Measurements from ENCODE around the gene SUN3.

The SUN3 gene

GRCh38 chr7:48048113-48048512 is 19.2 kb upstream of the SUN3 start:
- no peaks in the 10 kb centered on the region for H3K9me3 ChIP-seq

GRCh38 chr7:48046458-48046857 is 17.6 kb upstream of the SUN3 start:
- H3K27ac ChIP-seq, result no peak overlapping the region
- no peak for TF ChIP-seq CTCF (IDR thresholded peaks at IDR 0.05)
- H3K36me3 ChIP-seq, result no peaks in the 10 kb centered on the region
- H3K9me3 ChIP-seq, result no peaks in the 10 kb centered on the region
- no peaks in the 10 kb centered on the region for H3K4me1 ChIP-seq (ENCODE audit: control insufficient read depth in 1 of 2, insufficient read depth in 1 of 2, low read depth in 1 of 2, low read length in 1 of 2)
- no peak overlapping the region for H3K4me3 ChIP-seq (ENCODE audit: low read depth in 1 of 2, low read length in 1 of 2)
- H3K27me3 ChIP-seq, result peaks cover 12% of the 10 kb centered on the region

More at GRCh38 chr7:48048113-48048512, 19.2 kb upstream of the SUN3 start:
- no peak overlapping the region for H3K4me3 ChIP-seq (ENCODE audit: low read depth in 1 of 2, low read length in 1 of 2)
- H3K27ac ChIP-seq, result no peak overlapping the region
- TF ChIP-seq CTCF (IDR thresholded peaks at IDR 0.05), result no peak
- H3K4me1 ChIP-seq (ENCODE audit: control insufficient read depth in 1 of 2, insufficient read depth in 1 of 2, low read depth in 1 of 2, low read length in 1 of 2), result no peaks in the 10 kb centered on the region
- H3K36me3 ChIP-seq, result no peaks in the 10 kb centered on the region
- peaks cover 12% of the 10 kb centered on the region for H3K27me3 ChIP-seq

GRCh38 chr7:48045195-48045765 is 16.4 kb upstream of the SUN3 start:
- no peak overlapping the region for H3K4me3 ChIP-seq (ENCODE audit: low read depth in 1 of 2, low read length in 1 of 2)
- no peaks in the 10 kb centered on the region for H3K36me3 ChIP-seq
- peaks cover 12% of the 10 kb centered on the region for H3K27me3 ChIP-seq
- H3K4me1 ChIP-seq (ENCODE audit: control insufficient read depth in 1 of 2, insufficient read depth in 1 of 2, low read depth in 1 of 2, low read length in 1 of 2), result no peaks in the 10 kb centered on the region
- TF ChIP-seq CTCF (IDR thresholded peaks at IDR 0.05), result no peak
- no peak overlapping the region for H3K27ac ChIP-seq
- no peaks in the 10 kb centered on the region for H3K9me3 ChIP-seq

GRCh38 chr7:48042636-48043035 is 13.7 kb upstream of the SUN3 start:
- no peak for TF ChIP-seq CTCF (IDR thresholded peaks at IDR 0.05)
- Histone ChIP-seq H3K27ac (no peak overlapping the region), H3K9me3 (no peaks in the 10 kb centered on the region), H3K4me1 (ENCODE audit: control insufficient read depth in 1 of 2, insufficient read depth in 1 of 2, low read depth in 1 of 2, low read length in 1 of 2) (no peaks in the 10 kb centered on the region), H3K4me3 (ENCODE audit: low read depth in 1 of 2, low read length in 1 of 2) (no peak overlapping the region), H3K27me3 (peaks cover 29% of the 10 kb centered on the region), H3K36me3 (no peaks in the 10 kb centered on the region)

- Histone ChIP-seq H3K36me3 (no peaks in the 10 kb centered on the region), H3K9me3 (no peaks in the 10 kb centered on the region), H3K27ac (no peak overlapping the region), H3K4me3 (ENCODE audit: low read depth in 1 of 2, low read length in 1 of 2) (no peak overlapping the region), H3K27me3 (peaks cover 31% of the 10 kb centered on the region), H3K4me1 (ENCODE audit: control insufficient read depth in 1 of 2, insufficient read depth in 1 of 2, low read depth in 1 of 2, low read length in 1 of 2) (no peaks in the 10 kb centered on the region)
- no peak for TF ChIP-seq CTCF (IDR thresholded peaks at IDR 0.05)
Observed at GRCh38 chr7:48042216-48042615, 13.3 kb upstream of the SUN3 start.

GRCh38 chr7:48041653-48041970 is 12.7 kb upstream of the SUN3 start:
- H3K4me1 ChIP-seq (ENCODE audit: control insufficient read depth in 1 of 2, insufficient read depth in 1 of 2, low read depth in 1 of 2, low read length in 1 of 2), result no peaks in the 10 kb centered on the region
- peaks cover 31% of the 10 kb centered on the region for H3K27me3 ChIP-seq
- H3K36me3 ChIP-seq, result no peaks in the 10 kb centered on the region
- TF ChIP-seq CTCF (IDR thresholded peaks at IDR 0.05), result no peak
- H3K4me3 ChIP-seq (ENCODE audit: low read depth in 1 of 2, low read length in 1 of 2), result no peak overlapping the region
- no peaks in the 10 kb centered on the region for H3K9me3 ChIP-seq
- H3K27ac ChIP-seq, result no peak overlapping the region

Data from neutrophil (primary cell).